HFF-Myc (cell line): Measurements from ENCODE around the gene COMT.

Experiments used
- DNase-seq: peaks from one replicate; pipeline ENCODE4 v3.0.0-alpha.2; 2011; ENCODE audit warnings: low read depth; ENCODE audit errors: extremely low read depth
- H3K4me3 ChIP-seq: replicated peaks from 2 replicates; pipeline ENCODE4 v1.5.1; 2011; ENCODE audit warnings: low read depth, mild to moderate bottlenecking, control low read depth, low read length
- TF ChIP-seq, protein P1 (sequence below): IDR thresholded peaks from 2 replicates; pipeline ENCODE4 v1.5.1; 2012; ENCODE audit warnings: mild to moderate bottlenecking, low read depth, low read length, control low read depth; ENCODE audit errors: missing control alignments

The COMT gene

DNA sequence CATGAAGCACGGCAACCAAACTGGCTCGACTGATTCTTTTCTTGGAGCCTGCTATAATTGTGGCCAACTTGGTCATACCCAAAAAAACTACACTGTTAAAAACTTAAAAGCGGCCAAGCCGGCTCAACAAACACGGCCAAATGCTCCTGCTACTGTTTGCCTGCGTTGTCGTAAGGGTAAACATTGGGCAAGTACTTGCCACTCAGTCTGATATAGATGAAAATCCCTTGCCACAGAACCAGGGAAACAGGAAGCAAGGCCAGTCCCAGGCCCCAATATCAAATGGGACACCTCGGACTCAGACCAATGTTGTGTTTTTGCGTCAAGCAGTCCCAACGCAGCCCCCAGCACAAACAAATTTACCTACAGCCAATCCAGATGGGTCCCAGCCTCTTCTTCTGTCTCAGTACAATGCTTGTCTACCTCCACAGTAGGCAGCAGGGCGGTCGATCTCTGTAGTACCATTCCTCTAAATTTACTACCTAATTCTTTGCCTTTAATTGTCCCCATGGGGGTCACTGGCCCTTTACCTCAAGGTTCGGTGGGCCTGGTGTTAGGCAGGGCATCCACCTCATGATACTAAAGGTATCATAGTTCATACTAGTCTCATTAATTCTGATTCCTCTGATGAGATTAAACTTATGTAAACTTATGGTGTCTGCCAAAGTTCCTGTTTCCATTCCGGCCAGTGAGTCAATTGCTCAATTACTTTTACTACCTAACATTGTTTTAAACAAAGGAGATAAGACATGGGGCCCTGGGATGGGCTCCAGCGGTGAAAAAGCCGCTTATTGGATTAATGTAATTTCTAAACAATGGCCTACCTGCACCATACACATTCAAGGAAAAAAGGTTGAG lies 3.7 kb upstream of the COMT start:
- TF ChIP-seq, protein P1, sequence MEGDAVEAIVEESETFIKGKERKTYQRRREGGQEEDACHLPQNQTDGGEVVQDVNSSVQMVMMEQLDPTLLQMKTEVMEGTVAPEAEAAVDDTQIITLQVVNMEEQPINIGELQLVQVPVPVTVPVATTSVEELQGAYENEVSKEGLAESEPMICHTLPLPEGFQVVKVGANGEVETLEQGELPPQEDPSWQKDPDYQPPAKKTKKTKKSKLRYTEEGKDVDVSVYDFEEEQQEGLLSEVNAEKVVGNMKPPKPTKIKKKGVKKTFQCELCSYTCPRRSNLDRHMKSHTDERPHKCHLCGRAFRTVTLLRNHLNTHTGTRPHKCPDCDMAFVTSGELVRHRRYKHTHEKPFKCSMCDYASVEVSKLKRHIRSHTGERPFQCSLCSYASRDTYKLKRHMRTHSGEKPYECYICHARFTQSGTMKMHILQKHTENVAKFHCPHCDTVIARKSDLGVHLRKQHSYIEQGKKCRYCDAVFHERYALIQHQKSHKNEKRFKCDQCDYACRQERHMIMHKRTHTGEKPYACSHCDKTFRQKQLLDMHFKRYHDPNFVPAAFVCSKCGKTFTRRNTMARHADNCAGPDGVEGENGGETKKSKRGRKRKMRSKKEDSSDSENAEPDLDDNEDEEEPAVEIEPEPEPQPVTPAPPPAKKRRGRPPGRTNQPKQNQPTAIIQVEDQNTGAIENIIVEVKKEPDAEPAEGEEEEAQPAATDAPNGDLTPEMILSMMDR: no peak
- H3K4me3 ChIP-seq: no peak overlapping the region
- no peak for DNase-seq

DNA sequence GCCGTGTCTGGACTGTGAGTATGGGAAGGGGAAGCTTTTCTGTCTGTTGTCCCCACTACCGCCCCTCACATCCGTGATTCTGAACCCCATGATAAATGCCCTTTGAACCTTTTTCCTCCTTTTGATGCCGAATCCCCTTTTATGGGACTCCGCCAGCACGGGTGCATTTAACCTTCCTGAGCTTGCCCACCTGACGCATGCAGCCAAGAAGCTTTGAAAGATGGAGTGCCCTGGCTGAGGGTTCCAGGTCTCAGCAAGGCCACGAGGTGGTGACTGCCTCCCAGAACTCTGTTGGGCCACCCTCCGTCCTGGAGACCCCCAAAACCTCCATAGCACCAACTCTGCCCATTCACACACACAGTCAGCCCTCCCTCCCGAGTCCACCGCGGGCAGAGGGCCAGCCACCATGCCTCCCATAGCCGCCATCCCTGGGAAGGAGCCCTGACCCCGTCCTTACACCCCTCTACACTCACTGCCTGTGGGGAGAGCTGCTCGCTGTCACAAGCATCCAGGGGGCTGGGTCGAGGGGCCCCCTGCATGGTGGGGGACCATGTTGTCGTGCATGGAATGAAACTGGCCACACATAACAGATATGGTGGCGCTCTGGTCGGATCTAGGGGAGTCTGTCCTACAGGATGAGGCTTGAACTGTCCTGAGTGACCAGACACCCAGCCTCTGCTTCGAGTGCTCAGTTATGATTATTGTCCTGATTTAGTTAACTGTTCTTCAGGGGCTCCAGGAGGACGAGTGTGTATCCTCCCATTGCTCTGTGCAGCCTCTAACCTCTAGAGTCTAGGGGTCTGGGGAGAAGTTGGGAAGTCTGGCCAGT lies 822 bp upstream of the COMT start:
- H3K4me3 ChIP-seq: peak overlapping the region; percentile 76
- TF ChIP-seq, protein P1: no peak
- DNase-seq: no peak

DNA sequence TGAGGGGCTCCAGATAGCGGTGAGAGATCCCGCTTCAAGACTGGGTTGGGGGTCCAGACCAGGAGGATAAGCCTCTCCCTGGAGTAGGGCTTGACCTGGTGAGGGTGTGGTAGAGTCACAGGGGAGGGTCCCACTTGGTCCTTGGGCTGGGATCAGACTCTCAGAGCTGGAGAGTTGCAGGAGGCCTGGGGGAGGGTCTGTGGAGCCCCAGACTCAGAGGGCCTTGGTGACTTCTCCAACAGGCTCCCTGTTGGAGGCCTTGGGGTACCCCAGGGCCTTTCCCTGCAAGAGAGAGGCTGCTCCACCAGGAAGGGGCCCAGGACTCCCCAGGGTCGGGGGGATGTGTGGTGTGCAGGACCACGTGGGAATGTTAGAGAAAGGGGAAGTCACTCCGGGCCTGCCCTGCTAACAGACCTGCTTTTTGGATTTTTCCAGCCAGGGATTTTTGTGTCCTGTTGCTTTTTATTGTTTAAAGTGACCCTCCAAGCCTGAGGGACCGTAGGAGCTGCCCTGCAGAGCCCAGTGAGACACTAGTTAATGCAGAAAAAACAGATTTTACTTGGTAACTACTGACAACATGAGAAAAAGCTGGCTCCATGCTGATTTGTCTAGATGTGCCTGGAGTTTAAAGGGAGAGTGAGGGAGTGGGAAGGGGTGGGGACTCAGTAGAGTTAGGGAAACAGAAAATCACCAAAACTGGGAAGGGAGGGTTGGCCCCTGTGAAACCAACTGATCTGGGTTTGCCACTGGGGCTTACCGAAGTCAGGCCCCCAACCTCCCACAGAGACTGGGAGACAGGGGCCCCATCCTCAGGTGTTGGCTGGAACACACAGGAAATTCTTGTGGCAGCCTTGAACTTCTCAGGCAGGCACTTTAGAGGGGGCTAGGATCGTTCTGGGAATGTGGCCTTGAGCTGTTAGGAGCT lies 847 bp downstream of the COMT start:
- H3K4me3 ChIP-seq: peak overlapping the region; percentile 76
- TF ChIP-seq, protein P1: no peak
- no peak for DNase-seq

DNA sequence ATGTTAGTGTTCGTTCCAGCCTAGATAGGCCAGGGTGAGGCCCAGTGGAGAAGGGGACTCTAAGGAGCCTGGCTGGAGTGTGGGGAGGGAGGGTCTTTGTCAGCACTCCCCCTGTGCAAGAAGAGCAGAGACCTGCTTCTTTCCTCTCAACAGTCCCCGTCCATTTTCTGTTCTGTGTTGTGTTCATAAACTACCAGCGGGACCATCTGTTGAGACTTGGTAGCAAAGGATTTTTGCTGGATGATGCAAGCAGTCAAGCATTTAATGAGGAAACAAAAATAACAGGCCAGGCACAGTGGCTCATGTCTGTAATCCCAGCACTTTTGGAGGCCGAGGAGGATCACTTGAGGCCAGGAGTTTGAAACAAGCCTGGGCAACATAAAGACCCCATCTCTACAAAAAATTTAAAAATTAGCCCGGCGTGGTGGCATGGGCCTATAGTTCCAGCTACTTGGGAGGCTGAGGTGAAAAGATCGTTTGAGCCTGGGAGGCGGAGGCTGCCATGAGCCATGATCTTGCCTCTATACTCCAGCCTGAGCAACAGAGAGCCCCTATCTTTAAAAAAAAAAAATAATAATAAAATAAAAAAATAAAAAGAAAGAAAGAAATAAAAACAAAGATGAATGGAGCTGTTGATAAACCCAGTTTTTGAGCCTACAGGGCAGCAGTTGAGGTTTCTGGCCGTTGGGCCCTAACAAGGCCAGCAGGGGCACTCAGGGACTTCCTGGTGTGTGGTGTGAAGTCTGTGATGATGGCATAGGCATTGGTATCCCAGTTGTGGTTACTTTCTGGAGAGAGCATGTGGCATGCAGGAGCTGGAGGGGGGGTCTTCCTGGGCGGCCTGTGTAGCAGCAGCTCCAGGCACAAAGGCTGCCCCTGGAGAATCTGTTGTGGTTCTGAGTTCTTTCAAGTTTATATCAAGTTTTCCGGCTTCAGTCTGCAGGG lies 1.8 kb downstream of the COMT start:
- peak overlapping the region; percentile 76 for H3K4me3 ChIP-seq
- TF ChIP-seq, protein P1: no peak
- peak; percentile 72 for DNase-seq

DNA sequence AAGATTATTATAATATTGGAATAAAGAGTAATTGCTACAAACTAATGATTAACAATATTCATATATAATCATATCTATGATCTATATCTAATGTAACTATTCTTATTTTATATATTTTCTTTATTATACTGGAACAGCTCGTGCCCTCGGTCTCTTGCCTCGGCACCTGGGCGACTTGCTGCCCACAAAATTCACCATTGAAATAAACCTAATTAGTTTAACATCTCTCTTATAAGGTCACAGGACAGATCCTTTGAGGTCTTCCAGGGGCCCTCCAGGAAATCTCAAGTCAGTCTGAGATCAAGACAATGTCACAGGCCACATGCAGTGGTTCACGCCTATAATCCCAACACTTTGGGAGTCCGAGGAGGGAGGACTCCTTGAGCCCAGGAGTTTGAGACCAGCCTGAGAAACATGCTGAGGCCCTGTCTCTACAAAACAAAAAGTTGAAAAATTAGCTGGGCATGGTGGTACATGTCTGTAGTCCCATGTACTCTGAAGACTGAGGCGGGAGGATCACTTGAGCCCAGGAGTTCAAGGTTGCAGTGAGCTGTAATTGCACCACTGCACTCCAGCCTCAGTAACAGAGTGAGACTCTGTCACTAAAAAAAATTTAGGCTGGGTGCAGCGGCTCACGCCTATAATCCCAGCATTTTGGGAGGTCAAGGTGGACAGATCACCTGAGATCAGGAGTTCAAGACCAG lies 6.6 kb downstream of the COMT start:
- DNase-seq: no peak
- no peak overlapping the region for H3K4me3 ChIP-seq
- TF ChIP-seq, protein P1: no peak
